IPS-18c (cell line): Measurements from ENCODE around the gene THAP7.

Experiments used
- H3K4me3 ChIP-seq: 2 replicates; pipeline ENCODE4 v1.7.0; 2013; ENCODE audit warnings: low read depth, mild to moderate bottlenecking, low read length, moderate library complexity; ENCODE audit not compliant: insufficient read depth
- H3K9me3 ChIP-seq: one replicate; pipeline ENCODE4 v1.6.1; 2013; ENCODE audit warnings: mild to moderate bottlenecking, low read length, moderate library complexity; ENCODE audit not compliant: control insufficient read depth, insufficient read depth

THAP7 gene

GRCh38 chr22:20964090-20964798, 37.7 kb downstream of the THAP7 start:
- Histone ChIP-seq H3K9me3 (no peaks in the 10 kb centered on the region), H3K4me3 (peak overlapping the region; percentile 38)

DNA sequence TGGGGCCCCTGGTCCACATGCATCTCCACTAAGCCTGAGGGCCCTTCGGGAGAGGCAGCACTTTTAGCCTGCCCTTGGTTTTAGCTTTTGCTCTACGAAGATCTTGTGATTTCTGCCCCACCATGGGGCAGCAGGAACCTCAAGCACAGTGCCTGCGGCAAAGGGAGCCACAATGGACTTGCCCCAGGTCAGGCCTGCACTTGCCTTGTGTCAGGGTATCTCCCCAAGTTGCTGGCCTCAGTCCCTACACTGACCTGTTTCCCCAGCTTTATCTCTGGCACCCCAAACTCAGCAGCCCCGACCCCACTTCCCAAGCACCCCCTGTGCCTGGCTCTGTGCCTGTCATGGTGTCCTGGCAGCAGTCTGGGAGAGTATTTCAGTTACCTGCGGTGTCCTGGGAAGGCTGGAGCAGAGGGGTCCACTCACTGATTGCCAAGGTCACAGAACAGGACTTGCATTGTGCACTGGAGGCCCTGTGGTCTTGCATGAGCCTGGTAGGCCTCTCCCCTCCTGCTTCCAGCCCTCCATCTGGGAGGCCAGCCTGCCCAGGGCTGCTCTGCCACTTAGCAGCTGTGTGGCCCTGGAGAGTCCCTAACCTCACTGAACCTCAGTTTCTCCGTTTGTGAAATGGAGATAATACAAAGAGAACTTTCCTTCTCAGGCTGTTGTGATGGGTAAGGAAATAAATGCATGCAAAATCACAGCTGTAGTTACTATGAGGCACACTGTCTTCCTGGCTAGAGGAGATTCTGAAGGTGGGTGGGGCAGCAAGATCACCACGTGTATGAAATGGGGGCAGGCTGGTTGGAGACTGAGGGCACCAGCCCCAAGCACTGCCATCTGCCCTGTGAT, 38.5 kb downstream of the THAP7 start:
- no peaks in the 10 kb centered on the region for H3K9me3 ChIP-seq
- H3K4me3 ChIP-seq = no peak overlapping the region

GRCh38 chr22:20962491-20962945, 39.4 kb downstream of the THAP7 start:
- no peaks in the 10 kb centered on the region for H3K9me3 ChIP-seq
- no peak overlapping the region for H3K4me3 ChIP-seq

DNA sequence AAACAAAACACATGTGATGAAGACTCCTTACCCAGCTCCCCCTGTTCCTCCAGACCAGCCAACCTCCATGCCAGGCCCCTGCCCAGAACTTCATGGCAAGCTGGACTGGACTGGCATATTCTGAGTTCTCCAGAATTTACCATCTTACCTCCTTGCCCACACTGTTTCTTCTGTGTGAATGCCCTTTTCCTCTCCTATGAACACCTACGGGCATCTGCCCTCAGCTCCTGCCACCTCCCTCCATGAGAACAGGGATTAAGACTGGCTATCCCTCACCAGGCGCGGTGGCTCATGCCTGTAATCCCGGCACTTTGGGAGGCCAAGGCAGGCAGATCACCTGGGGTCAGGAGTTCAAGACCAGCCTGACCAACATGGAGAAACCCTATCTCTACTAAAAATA, 41.3 kb downstream of the THAP7 start:
- no peaks in the 10 kb centered on the region for H3K9me3 ChIP-seq
- H3K4me3 ChIP-seq = no peak overlapping the region

GRCh38 chr22:20959578-20960461, 42.1 kb downstream of the THAP7 start:
- Histone ChIP-seq H3K9me3 (no peaks in the 10 kb centered on the region), H3K4me3 (no peak overlapping the region)

- Histone ChIP-seq H3K9me3 (no peaks in the 10 kb centered on the region), H3K4me3 (peak overlapping the region; percentile 73)
Measured at GRCh38 chr22:20957683-20958431, 44.1 kb downstream of the THAP7 start.

GRCh38 chr22:20957102-20957682, 44.7 kb downstream of the THAP7 start:
- Histone ChIP-seq H3K4me3 (peak overlapping the region; percentile 73), H3K9me3 (no peaks in the 10 kb centered on the region)

DNA sequence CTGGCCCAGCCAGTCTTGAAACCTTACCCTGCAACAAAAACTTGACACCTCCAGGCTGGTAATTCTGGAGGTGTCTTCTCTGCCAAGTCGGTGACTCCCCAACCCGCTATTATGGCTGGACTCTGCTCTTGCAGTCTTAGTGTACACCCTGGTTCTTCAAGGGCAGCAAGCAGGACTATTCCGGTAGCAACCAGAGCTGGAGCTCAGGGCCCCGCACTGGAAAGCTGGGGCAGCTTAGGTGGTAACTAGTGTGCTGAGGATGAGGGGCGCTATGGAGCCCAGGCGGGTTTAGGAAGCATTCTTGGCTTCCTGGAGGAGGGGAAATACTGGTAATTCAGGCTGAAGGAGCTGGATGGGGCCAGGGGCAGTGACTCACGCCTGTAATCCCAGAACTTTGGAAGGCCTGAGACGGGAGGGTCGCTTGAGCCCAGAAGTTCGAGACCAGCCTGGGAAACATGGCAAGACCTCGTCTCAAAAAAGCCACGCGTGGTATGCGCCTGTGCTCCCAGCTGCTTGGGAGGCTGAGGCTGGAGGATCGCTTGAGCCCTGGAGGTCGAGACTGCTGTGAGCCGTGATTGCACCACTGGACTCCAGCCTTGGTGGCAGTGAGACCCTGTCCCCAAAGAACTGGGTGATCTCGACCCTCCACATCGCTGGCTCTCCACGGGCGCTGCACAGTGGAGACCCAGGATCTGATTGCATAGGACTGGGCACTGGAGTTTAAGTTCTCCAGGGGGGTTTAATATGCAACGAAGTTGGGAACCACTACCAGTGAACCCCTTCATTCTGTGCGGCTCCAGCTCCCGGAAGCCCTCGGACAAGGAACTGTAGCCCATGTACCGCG, 45.4 kb downstream of the THAP7 start:
- peak overlapping the region; percentile 73 for H3K4me3 ChIP-seq
- H3K9me3 ChIP-seq = no peaks in the 10 kb centered on the region

- Histone ChIP-seq H3K4me3 (no peak overlapping the region), H3K9me3 (no peaks in the 10 kb centered on the region)
Measured at GRCh38 chr22:20955548-20955947, 46.4 kb downstream of the THAP7 start.

DNA sequence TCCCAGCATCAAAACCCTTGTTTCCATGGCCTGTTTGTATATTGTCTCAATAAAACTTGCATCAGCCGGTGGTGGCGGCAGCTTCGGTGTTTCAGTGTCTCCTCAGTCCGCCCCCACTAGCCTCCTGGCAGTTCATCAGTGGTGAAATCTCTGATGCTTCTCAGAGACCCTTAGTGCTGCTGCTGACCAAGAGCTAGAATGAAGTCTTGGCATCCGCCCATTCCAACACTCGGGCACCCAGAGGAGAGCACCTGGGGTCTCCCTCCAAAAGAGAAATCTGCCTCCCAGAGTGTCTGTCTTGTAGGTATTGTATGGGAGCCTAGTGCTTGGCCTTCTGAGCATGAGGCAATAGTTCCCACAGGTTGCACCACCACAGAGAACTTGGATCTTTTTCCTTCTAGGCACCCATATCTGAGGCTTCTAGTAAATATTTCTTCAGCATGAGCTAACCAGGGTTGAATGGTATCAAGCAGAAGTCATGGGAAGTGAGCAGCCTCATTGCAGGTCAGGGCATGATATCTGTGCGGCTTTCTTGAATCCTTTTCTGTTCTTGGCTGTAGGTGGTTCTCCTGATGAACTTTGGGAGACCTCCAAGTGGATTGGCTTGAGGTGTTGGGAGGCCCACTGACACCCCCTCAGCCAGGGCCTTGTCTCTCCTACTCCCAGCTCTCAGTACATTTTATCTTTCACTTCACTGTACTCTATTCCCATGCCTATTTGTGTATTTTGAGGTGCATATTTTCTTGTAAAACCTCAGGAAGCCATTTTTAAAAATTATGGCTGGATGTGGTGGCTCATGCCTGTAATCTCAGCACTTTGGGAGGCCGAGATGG, 48.0 kb downstream of the THAP7 start:
- no peak overlapping the region for H3K4me3 ChIP-seq
- no peaks in the 10 kb centered on the region for H3K9me3 ChIP-seq

GRCh38 chr22:20953342-20953608, 48.6 kb downstream of the THAP7 start:
- H3K4me3 ChIP-seq = no peak overlapping the region

GRCh38 chr22:20952544-20953341, 49.2 kb downstream of the THAP7 start:
- no peak overlapping the region for H3K4me3 ChIP-seq

More at GRCh38 chr22:20953342-20953608, 48.6 kb downstream of the THAP7 start:
- H3K9me3 ChIP-seq = no peaks in the 10 kb centered on the region

GRCh38 chr22:20951932-20952380, 50.0 kb downstream of the THAP7 start:
- no peak overlapping the region for H3K4me3 ChIP-seq
- no peaks in the 10 kb centered on the region for H3K9me3 ChIP-seq

More at GRCh38 chr22:20952544-20953341, 49.2 kb downstream of the THAP7 start:
- no peaks in the 10 kb centered on the region for H3K9me3 ChIP-seq

- H3K9me3 ChIP-seq = no peaks in the 10 kb centered on the region
- no peak overlapping the region for H3K4me3 ChIP-seq
Measured at GRCh38 chr22:20951151-20951931, 50.6 kb downstream of the THAP7 start.
